SIG-M5 treated with dmso at 0.1 percent for 504 hours (cell line): Measurements from ENCODE around the gene TCTN2.

ENCODE experiments used
- DNase-seq: peaks from one replicate; lab custom pipeline; 2025; ENCODE audit not compliant: unreplicated experiment; lab: John Stamatoyannopoulos, UW

The TCTN2 gene

GRCh38 chr12:123683964-123684363 lies 13.1 kb downstream of the TCTN2 start:
- no peak for DNase-seq

DNA sequence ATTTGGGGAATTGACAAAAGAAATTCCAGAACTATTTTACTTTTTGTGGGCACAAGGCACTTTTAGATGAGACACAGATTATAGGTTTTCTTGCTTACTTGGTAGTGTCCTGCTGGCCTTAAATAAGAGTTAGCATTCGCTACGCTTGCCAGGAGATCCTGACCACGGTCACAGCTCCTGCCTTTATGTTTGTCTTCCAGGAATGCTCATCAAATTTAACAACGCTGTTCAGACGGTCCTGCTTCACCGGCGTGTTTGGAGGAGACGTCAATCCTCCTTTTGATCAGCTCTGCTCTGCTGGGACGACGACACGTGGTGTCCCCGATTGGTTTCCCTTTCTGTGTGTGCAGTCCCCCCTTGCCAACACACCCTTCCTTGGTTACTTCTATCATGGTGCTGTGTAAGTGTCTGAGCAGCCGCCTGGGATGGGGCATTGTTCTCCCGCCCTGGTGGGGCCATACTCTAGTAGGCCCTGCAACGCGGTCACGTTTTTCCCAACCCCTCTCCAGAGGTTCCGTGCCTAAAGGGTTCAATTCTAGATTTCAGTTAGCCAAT lies 15.8 kb downstream of the TCTN2 start:
- no peak for DNase-seq

DNA sequence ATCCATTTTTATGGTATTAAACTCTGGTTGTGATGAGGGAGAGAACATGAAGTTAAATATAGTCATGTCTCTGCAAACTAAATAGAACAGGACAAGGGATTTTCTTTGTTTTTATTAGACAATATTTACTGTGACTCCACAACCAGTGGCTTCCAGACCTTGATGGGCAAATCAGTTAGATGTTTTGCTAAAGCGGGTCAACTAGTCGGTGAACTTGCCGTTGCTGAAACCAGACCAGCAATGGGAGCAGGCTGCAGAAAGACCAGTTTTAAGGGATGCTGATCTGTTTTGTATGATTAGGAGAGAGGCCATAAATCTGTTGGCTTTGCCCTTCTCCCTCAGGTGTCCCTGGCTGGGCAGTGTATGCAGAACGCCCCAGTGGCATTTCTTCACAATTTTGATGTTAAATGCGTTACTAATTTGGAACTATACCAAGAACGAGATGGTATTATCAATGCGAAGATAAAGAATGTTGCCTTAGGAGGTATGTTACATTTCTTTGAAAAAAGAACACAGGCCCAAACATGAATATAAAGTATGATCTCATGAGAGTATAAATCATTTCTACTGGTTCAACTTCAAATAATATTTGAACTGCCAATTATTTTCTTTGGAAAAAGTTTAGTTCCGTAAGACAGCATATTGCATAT lies 19.4 kb downstream of the TCTN2 start:
- DNase-seq, result no peak

DNA sequence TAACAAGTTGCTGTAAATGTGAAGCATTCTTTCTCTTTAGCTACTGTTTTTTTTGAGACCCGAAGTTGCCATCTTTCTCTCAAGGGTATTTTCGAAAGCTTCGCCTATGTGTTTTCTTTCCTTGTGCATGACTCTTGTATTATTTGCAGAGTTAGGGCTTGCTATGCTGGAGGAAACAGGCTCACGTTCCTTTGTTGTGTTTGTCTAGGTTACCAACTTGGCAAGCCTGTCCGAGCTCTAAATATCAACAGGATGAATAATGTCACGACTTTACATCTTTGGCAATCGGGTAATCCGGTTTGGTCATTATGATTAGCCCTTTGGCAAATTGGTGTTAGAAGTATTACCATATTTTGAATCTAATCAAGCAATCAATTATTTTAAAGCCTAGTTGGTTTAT lies 25.3 kb downstream of the TCTN2 start:
- no peak for DNase-seq

- DNase-seq, result no peak
These were observed 25.7 kb downstream of the TCTN2 start for GRCh38 chr12:123696646-123697045.

GRCh38 chr12:123705935-123706334 lies 35.0 kb downstream of the TCTN2 start:
- no peak for DNase-seq

- DNase-seq, result no peak
These were observed 36.6 kb downstream of the TCTN2 start for GRCh38 chr12:123707466-123707865.

DNA sequence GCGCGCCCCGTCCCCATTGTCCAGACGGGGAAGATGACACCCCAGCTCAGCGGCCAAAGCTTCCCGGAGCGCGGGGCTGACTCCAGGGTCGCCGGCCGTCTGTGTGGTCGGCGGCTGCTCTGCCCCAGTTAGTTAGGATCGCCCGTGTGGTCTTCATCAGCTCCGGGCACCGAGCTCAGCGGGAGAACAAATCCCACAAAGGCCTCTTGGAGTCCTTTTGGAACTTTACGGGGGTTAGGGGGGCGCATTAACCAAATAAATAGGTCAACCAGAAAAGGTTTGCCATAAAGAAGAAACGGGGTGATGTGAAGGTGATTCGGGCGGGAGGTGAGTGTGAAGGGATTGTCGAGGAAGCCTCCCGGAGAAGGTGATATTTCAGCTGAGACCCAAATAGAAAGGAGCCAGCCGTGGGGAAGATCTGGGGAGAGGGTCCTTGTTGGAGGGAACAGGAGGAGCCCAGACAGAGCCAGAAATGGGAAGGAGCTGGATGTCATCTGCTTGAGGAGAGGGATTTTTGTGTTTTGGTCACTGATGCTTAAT lies 41.9 kb downstream of the TCTN2 start:
- no peak for DNase-seq

DNA sequence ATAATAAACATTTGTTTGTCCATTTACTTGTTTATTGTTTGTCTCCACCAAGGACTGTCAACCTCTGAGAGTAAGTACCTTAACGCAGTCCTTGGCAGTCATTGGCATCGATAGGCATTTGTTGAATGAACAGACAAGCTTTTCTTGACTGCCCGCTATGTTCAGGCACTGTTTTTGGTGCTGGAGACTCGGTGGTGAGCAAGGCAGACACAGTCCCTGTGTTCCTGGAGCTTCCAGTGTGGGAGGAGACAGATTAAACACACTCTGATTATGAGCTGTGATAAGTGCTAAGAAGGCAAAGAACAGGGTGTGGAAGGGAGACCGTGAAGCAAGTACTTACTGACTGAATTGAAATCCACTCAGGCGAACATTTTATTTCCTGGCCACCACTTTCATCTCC lies 42.5 kb downstream of the TCTN2 start:
- no peak for DNase-seq

- peak; percentile 60 for DNase-seq
These were observed 43.1 kb downstream of the TCTN2 start for GRCh38 chr12:123713823-123714585.

DNA sequence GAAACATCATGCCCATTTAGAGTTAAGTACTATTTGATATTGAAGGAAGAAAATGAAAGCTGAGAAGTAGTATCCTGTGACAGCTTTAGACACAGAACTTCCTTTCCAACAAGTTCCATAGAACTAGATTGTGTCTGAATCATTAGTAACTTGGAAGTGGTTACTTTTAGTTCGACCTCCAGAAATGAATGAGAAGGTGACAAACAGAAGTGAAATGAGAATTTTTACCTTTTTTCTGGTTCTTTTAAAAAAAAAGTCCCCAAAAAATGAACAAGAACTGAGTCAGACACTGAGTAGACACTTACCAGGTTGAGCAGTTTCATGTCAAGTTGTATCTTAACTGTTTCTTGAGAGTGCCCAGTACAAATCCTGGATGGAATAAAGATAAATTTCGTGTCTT lies 44.3 kb downstream of the TCTN2 start:
- no peak for DNase-seq

GRCh38 chr12:123717350-123717749 lies 46.4 kb downstream of the TCTN2 start:
- no peak for DNase-seq

DNA sequence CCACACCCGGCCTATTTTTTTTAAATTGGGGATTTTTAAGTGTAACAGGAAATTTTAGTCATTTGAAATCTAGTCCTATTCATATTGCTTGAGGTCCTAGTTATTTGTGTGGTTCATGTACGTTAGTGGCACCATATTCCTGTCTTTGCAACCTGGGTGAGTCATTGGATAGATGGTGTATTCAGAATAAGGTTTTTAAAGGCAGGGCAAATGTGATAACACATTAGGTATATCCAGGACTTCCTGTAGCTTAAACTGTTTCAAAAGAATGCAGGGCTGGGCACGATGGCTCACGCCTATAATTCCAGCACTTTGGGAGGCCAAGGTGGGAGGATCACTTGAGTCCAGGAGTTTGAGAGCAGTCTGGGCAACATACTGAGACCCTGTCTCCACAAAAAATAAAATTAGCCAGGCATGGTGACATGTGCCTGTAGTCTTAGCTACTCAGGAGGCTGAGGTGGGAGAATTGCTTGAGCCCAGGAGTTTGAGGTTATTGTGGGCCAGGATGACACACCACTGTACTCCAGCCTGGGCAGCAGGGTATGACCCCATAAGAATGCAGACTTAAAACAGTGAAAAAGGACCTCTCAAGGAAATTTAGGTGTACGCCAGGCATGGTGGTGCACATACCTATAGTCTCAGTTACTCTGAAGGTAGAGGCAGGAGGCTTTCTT lies 49.4 kb downstream of the TCTN2 start:
- no peak for DNase-seq

- no peak for DNase-seq
These were observed 50.3 kb downstream of the TCTN2 start for GRCh38 chr12:123721245-123721644.

- DNase-seq, result no peak
These were observed 52.1 kb downstream of the TCTN2 start for GRCh38 chr12:123723011-123723410.

- DNase-seq, result no peak
These were observed 52.9 kb downstream of the TCTN2 start for GRCh38 chr12:123723765-123724164.

DNA sequence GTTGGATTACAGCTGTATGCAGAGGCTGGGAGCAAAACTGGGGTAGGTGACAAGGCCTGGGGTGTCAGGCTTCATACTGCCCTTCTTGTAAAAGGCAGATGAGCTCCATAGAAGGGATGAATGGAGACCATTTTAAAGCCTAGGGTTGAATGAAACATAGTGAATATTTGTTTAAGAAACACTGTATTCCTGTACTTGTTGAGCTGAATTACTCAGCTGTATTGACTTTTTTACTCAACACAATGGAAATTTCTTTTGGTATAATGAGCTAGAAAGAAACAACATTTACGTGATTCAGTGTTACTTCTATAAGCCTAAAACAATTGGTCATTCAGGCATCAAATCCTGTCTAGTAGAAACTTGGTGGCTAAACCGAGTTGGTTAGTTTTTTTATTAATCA lies 55.3 kb downstream of the TCTN2 start:
- DNase-seq, result no peak

DNA sequence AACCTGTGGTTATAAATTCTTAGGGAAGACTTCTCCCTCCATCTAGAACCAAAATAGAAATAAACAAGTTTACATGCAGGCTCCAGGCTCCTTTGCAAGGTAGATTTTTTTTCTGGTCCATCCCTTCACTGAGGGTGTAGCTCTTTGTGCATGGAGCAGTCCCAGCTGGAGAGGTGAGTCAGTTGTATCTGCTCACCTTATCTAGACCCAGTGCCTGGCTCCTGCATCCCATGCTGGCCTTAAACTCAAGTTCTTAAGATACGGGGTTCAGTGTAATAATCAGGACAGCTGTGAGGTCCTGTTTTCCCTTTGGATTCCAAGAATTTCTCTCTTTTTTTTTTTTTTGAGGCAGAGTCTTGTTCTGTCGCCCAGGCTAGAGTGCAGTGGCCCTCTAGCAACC lies 56.0 kb downstream of the TCTN2 start:
- DNase-seq, result no peak

DNA sequence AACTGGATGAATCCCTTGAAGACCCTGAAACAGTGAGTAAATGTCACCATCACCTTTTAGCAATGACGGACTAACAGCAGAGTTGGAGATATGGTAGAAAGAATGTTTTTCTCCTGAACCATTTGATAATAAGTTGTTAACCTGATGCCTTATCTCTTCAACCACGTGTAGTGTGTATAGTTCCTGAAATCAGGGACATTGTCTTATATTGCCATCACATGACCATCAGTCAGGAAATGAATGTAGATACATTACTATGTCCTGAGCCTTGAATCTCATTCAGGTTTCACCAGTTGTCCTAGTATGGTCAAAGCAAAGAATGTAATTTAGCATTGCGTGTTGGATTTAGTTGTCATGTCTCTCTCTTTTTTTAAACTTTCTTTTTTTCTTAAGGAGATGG lies 57.0 kb downstream of the TCTN2 start:
- no peak for DNase-seq

DNA sequence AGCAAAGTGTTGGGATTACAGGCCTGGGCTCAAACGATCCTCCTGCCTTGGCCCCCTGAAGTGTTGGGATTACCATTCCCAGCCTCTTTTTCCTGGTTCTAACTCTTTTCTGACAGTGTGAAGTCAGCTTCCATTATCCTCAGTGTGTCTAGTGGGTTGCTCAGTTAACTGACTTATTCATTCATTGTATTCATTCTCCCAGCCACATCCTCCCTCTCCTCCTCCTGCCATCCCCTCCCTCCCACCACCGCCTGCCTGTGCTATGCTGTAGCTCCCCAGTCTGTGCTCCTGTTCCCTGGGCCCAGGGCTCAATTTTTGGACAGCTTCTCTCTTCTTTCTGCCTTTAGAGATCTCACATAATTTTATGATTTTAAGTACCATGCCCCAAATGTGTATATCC lies 60.7 kb downstream of the TCTN2 start:
- no peak for DNase-seq

GRCh38 chr12:123732251-123732650 lies 61.3 kb downstream of the TCTN2 start:
- DNase-seq, result no peak

GRCh38 chr12:123733229-123733628 lies 62.3 kb downstream of the TCTN2 start:
- no peak for DNase-seq
